H1 (cell line): ENCODE data around the gene ZNF674. TPM values are rescaled to one million over a fixed set of nuclear protein-coding genes. Genes with fewer than 3 reads are reported as not detected.
A peak's percentile ranks its signal among the peaks of the same experiment; 100 is the strongest.

Experiments used
- CTCF ChIA-PET: fragments of 300-600 bp; sonication (Branson Sonifier 250); formaldehyde crosslinking; loops from one replicate; lab custom pipeline; 2021; ENCODE audit not compliant: partially characterized antibody; lab: Charles Lee
- POLR2A ChIA-PET: fragments of 300-600 bp; sonication (Branson Sonifier 250); formaldehyde crosslinking; loops from one replicate; lab custom pipeline; 2021; ENCODE audit warnings: inconsistent platforms; ENCODE audit not compliant: partially characterized antibody; lab: Charles Lee
- DNase-seq, 2 experiments: peaks; one replicate each; pipeline versions ENCODE4 v3.0.0 to v3.0.0-alpha.2; 2010 to 2022; ENCODE audit warnings: low spot score in 2 of 2, low read depth in 1 of 2, mixed read lengths in 1 of 2
- FAIRE-seq: peaks from 2 replicates; lab custom pipeline; 2011; peaks lifted over from hg19 to GRCh38; lab: Jason Lieb, UNC
- H2AFZ ChIP-seq: 2 replicates; pipeline ENCODE4 v1.8.1; 2012; ENCODE audit warnings: low read length, inconsistent platforms
- H2AK5ac ChIP-seq: 2 replicates; pipeline ENCODE4 v1.6.1; 2013; ENCODE audit warnings: low read depth, low read length
- H2BK120ac ChIP-seq: replicated peaks from 2 replicates; pipeline ENCODE3; 2013; ENCODE audit warnings: low read depth, low read length, inconsistent platforms
- H2BK12ac ChIP-seq: 2 replicates; pipeline ENCODE4 v1.6.1; 2013; ENCODE audit warnings: low read depth, low read length
- H2BK15ac ChIP-seq: 2 replicates; pipeline ENCODE4 v1.6.1; 2013; ENCODE audit warnings: low read length
- H2BK20ac ChIP-seq: 2 replicates; pipeline ENCODE4 v1.6.1; 2013; ENCODE audit warnings: low read length
- H2BK5ac ChIP-seq: 2 replicates; pipeline ENCODE4 v1.6.1; 2013; ENCODE audit warnings: low read depth, low read length
- H3K14ac ChIP-seq: 2 replicates; pipeline ENCODE4 v1.6.1; 2013; ENCODE audit warnings: inconsistent platforms; ENCODE audit not compliant: insufficient read length
- H3K18ac ChIP-seq: 2 replicates; pipeline ENCODE4 v1.6.1; 2013; ENCODE audit warnings: low read length; ENCODE audit errors: extremely low read depth
- H3K23ac ChIP-seq: 2 replicates; pipeline ENCODE4 v1.6.1; 2013; ENCODE audit warnings: inconsistent platforms; ENCODE audit not compliant: insufficient read length
- H3K23me2 ChIP-seq: 2 replicates; pipeline ENCODE4 v1.6.1; 2013; ENCODE audit warnings: low read depth, low read length
- H3K27ac ChIP-seq: 2 replicates; pipeline ENCODE4 v1.6.1; 2011; ENCODE audit warnings: low read depth, low read length, inconsistent platforms
- H3K27me3 ChIP-seq, 4 experiments: replicated peaks in 1 of 4; 1 replicate in 1 of 4; 2 replicates in 3 of 4; pipeline versions ENCODE4 v1.6.1 to v1.8.1; 2011 to 2013; ENCODE audit warnings: low read length in 3 of 4, mild to moderate bottlenecking in 3 of 4, inconsistent platforms in 2 of 4, mixed read lengths in 2 of 4, moderate library complexity in 1 of 4; ENCODE audit not compliant: control insufficient read depth in 3 of 4, insufficient read depth in 3 of 4; ENCODE audit errors: extremely low read depth in 1 of 4
- H3K36me3 ChIP-seq, 4 experiments: 2 replicates each; pipeline versions ENCODE4 v1.6.1 to v1.8.1; 2011 to 2013; ENCODE audit warnings: mild to moderate bottlenecking in 4 of 4, low read length in 3 of 4, moderate library complexity in 2 of 4, control low read depth in 1 of 4, inconsistent platforms in 1 of 4; ENCODE audit not compliant: insufficient read depth in 4 of 4, control insufficient read depth in 2 of 4
- H3K4ac ChIP-seq: replicated peaks from 2 replicates; pipeline ENCODE3; 2013; ENCODE audit warnings: low read length, low read depth, mixed read lengths, inconsistent platforms; ENCODE audit not compliant: insufficient read length
- H3K4me1 ChIP-seq, 4 experiments: replicated peaks in 1 of 4; 1 replicate in 1 of 4; 2 replicates in 3 of 4; pipeline versions ENCODE4 v1.6.1 to v1.8.1; 2011 to 2013; ENCODE audit warnings: low read length in 3 of 4, inconsistent platforms in 2 of 4, mixed read lengths in 1 of 4; ENCODE audit not compliant: insufficient read depth in 4 of 4, control insufficient read depth in 3 of 4
- H3K4me2 ChIP-seq, 2 experiments: 2 replicates each; pipeline versions ENCODE4 v1.6.1 to v1.8.1; 2011 to 2013; ENCODE audit warnings: low read depth in 2 of 2, low read length in 2 of 2, control low read depth in 1 of 2, inconsistent platforms in 1 of 2, mild to moderate bottlenecking in 1 of 2; ENCODE audit not compliant: insufficient read depth in 1 of 2
- H3K4me3 ChIP-seq, 4 experiments: fragments of 200-600, 300-600 bp in 1 of 4; sonication (generic), shearing (Covaris generic), sonication (Bioruptor Twin) in 1 of 4; 2 replicates each; pipeline versions ENCODE4 v1.5.1 to v1.8.1; 2011 to 2016; ENCODE audit warnings: low read length in 4 of 4, low read depth in 3 of 4, control low read depth in 2 of 4, inconsistent platforms in 2 of 4, mild to moderate bottlenecking in 2 of 4, mixed read lengths in 1 of 4, moderate library complexity in 1 of 4; ENCODE audit not compliant: insufficient read depth in 2 of 4; ENCODE audit errors: extremely low read depth in 1 of 4
- H3K56ac ChIP-seq: replicated peaks from 2 replicates; pipeline ENCODE3; 2013; ENCODE audit warnings: low read depth, mild to moderate bottlenecking, mixed read lengths, low read length, inconsistent platforms; ENCODE audit not compliant: insufficient read length
- H3K79me1 ChIP-seq: 2 replicates; pipeline ENCODE4 v1.6.1; 2013; ENCODE audit warnings: low read depth, low read length, control low read depth
- H3K79me2 ChIP-seq, 2 experiments: 2 replicates each; pipeline versions ENCODE4 v1.6.1 to v1.8.1; 2012 to 2013; ENCODE audit warnings: low read length in 2 of 2, mild to moderate bottlenecking in 2 of 2, inconsistent platforms in 1 of 2; ENCODE audit not compliant: insufficient read depth in 2 of 2, control insufficient read depth in 1 of 2
- H3K9ac ChIP-seq, 4 experiments: replicated peaks in 1 of 4; 1 replicate in 1 of 4; 2 replicates in 3 of 4; pipeline versions ENCODE4 v1.6.1 to v1.8.1; 2011 to 2013; ENCODE audit warnings: low read depth in 3 of 4, low read length in 3 of 4, control low read depth in 2 of 4, mild to moderate bottlenecking in 2 of 4, moderate library complexity in 2 of 4, inconsistent platforms in 1 of 4; ENCODE audit errors: extremely low read depth in 1 of 4
- H3K9me3 ChIP-seq, 2 experiments: 2 replicates each; pipeline versions ENCODE4 v1.6.1 to v1.8.1; 2012 to 2013; ENCODE audit warnings: mild to moderate bottlenecking in 2 of 2, moderate library complexity in 2 of 2, control low read depth in 1 of 2, inconsistent platforms in 1 of 2, low read depth in 1 of 2, low read length in 1 of 2, mixed read lengths in 1 of 2; ENCODE audit not compliant: insufficient read depth in 2 of 2
- H4K20me1 ChIP-seq, 2 experiments: replicated peaks in 1 of 2; 2 replicates each; pipeline versions ENCODE3 to v1.8.1; 2011 to 2013; ENCODE audit warnings: inconsistent platforms in 2 of 2, low read length in 2 of 2, mild to moderate bottlenecking in 1 of 2; ENCODE audit not compliant: insufficient read depth in 2 of 2, control insufficient read depth in 1 of 2
- H4K5ac ChIP-seq: 2 replicates; pipeline ENCODE4 v1.6.1; 2013; ENCODE audit warnings: low read length, low read depth, mixed read lengths, inconsistent platforms; ENCODE audit not compliant: insufficient read length
- H4K8ac ChIP-seq: 2 replicates; pipeline ENCODE4 v1.8.0; 2013; ENCODE audit warnings: mild to moderate bottlenecking, moderate library complexity, low read length, inconsistent platforms; ENCODE audit not compliant: insufficient read depth; ENCODE audit errors: extremely low read depth
- H4K91ac ChIP-seq: replicated peaks from 2 replicates; pipeline ENCODE3; 2013; ENCODE audit warnings: low read length, mixed read lengths, inconsistent platforms; ENCODE audit not compliant: insufficient read length
- CBX5 ChIP-seq: fragments of 300-800, 300-1000 bp; sonication (generic); IDR thresholded peaks from 2 replicates; pipeline ENCODE4 v1.7.1; 2016; ENCODE audit warnings: antibody characterized with exemption, low read length, low read depth
- CTBP2 ChIP-seq: IDR thresholded peaks from 2 replicates; pipeline ENCODE4 v1.7.0; 2011; ENCODE audit warnings: borderline replicate concordance, mild to moderate bottlenecking, moderate library complexity, mixed read lengths, low read length; ENCODE audit not compliant: insufficient read depth, insufficient read length
- CTCF ChIP-seq, 3 experiments: IDR thresholded peaks; 1 replicate in 2 of 3; 2 replicates in 1 of 3; pipeline versions ENCODE4 v1.5.1 to v1.6.1; 2011; ENCODE audit warnings: low read length in 3 of 3, mild to moderate bottlenecking in 3 of 3, inconsistent platforms in 2 of 3, low read depth in 1 of 3, moderate library complexity in 1 of 3; ENCODE audit not compliant: insufficient read depth in 1 of 3; ENCODE audit errors: control extremely low read depth in 1 of 3
- HDAC6 ChIP-seq: IDR thresholded peaks from one replicate; pipeline ENCODE4 v1.7.1; 2012; ENCODE audit warnings: low read depth, mild to moderate bottlenecking, inconsistent platforms, low read length, moderate library complexity
- KDM1A ChIP-seq: fragments of 200-600, 300-600 bp; sonication (generic); IDR thresholded peaks from 2 replicates; pipeline ENCODE4 v1.7.1; 2016; ENCODE audit warnings: mild to moderate bottlenecking, low read length, borderline replicate concordance
- RFX5 ChIP-seq: IDR thresholded peaks from 2 replicates; pipeline ENCODE4 v1.6.1; 2011; ENCODE audit warnings: low read depth, low read length, improper control_type of control experiment, borderline replicate concordance
- RXRA ChIP-seq: IDR thresholded peaks from 2 replicates; pipeline ENCODE4 v1.6.1; 2011; ENCODE audit warnings: low read depth, mild to moderate bottlenecking, low read length, moderate library complexity; ENCODE audit not compliant: insufficient read depth
- SIN3A ChIP-seq, 2 experiments: IDR thresholded peaks in 1 of 2; conservative IDR thresholded peaks in 1 of 2; 2 replicates each; pipeline ENCODE4 v1.6.1; 2011 to 2012; ENCODE audit warnings: low read length in 2 of 2, improper control_type of control experiment in 1 of 2, low read depth in 1 of 2, mild to moderate bottlenecking in 1 of 2
- SIRT6 ChIP-seq: IDR thresholded peaks from one replicate; pipeline ENCODE4 v1.7.1; 2012; ENCODE audit warnings: low read length, inconsistent platforms
- YY1 ChIP-seq: IDR thresholded peaks from 2 replicates; pipeline ENCODE4 v1.6.1; 2011; ENCODE audit warnings: low read depth, mild to moderate bottlenecking, low read length
- WGBS, 2 experiments: shearing (Covaris generic) in 1 of 2; methylation state at CpG; one replicate each; pipeline versions ENCODE4 v1.1.6 to v1.1.7; 2013 to 2015; ENCODE audit warnings: low lambda C conversion rate in 2 of 2, mixed read lengths in 2 of 2, inconsistent platforms in 1 of 2, low coverage in 1 of 2, missing lambda C conversion rate in 1 of 2; ENCODE audit not compliant: insufficient replicate concordance in 2 of 2, insufficient coverage in 1 of 2, insufficient read length in 1 of 2; ENCODE audit errors: extremely low coverage in 1 of 2, missing lambda C conversion rate in 1 of 2; 5-methylcytosine and 5-hydroxymethylcytosine counted together
- polyA plus RNA-seq, 7 experiments: library from polyadenylated mRNA; depleted of rRNA in 3 of 7; stranded (reverse) in 5 of 7; unstranded in 2 of 7; fragments of >200 nt in 5 of 7; fragments of 200-250 nt in 2 of 7; gene quantifications; 1 replicate in 5 of 7; 2 replicates in 1 of 7; 4 replicates in 1 of 7; pipeline versions ENCODE4 v1.2.1 to v1.2.3, GENCODE V29; 2011 to 2013; ENCODE audit warnings: missing spikeins in 2 of 7, mixed read lengths in 2 of 7
- total RNA-seq: library from RNA; stranded (reverse); fragmentation: NEBNext Ultra II Directional; extraction: Animal tissue kit (Norgen Biotek cat#: 25700); gene quantifications from 2 replicates; pipeline ENCODE4 v1.2.1, GENCODE V29; 2021

ZNF674 gene
- total and polyA plus RNA-seq, 2 of the 8 experiments (the other 6 are each of a cell fraction or from before 2014, with no cell fraction given) = 2.0 to 7.4 TPM

GRCh38 chrX:46553935-46554334 lies 8.7 kb upstream of the ZNF674 start:
- Histone ChIP-seq H4K5ac (no peak overlapping the region), H2BK15ac (no peak overlapping the region; the same call in 1 of the 2 replicates), H4K91ac (no peak overlapping the region), H2AK5ac (no peak overlapping the region), H2BK5ac (0 out of 2 replicates have a peak overlapping the region, but pooled peaks have one; percentile 9), H4K20me1 (no peaks in the 10 kb centered on the region), H3K14ac (no peak overlapping the region), H3K36me3 (peaks cover 0 to 3% (median 0%) of the 10 kb centered on the region in 4 experiments; a peak in 2 of 8 replicates), H2BK20ac (no peak overlapping the region), H2AFZ (no peak overlapping the region), H3K4me3 (no peak overlapping the region), H3K9me3 (peaks cover 0 to 2% of the 10 kb centered on the region in 2 experiments; a peak in 1 of 4 replicates), H3K4me1 (peaks cover 0 to 3% (median 0%) of the 10 kb centered on the region in 4 experiments; a peak in 1 of 7 replicates), H3K9ac (no peak overlapping the region), H3K4ac (no peak overlapping the region), H3K4me2 (no peak overlapping the region), H3K23ac (no peak overlapping the region), H2BK120ac (no peak overlapping the region), H3K79me1 (no peaks in the 10 kb centered on the region), H4K8ac (no peak overlapping the region), H3K23me2 (no peaks in the 10 kb centered on the region), H3K79me2 (peaks cover 0 to 1% of the 10 kb centered on the region in 2 experiments; a peak in 1 of 4 replicates), H3K27me3 (no peaks in the 10 kb centered on the region), H3K56ac (no peak overlapping the region), H3K27ac (no peak overlapping the region), H2BK12ac (0 out of 2 replicates have a peak overlapping the region, but pooled peaks have one; percentile 68), H3K18ac (peak overlapping the region; percentile 32; the same call in 1 of the 2 replicates)
- 100% methylated on average over 5 of the region's 5 CpGs; no CpG with 5 or more reads in 1 of the 2 experiments for whole genome bisulfite sequencing, 2 experiments
- POLR2A ChIA-PET = no interaction called here
- FAIRE-seq = peak; percentile 50
- no peak for DNase-seq
- CTCF ChIA-PET = interaction anchor here (1.0 kb wide), 1 partner anchor 57 kb away, joined by 3 read pairs; no protein-coding TSS in a partner anchor
- TF ChIP-seq RXRA (no peak), SIN3A (conservative IDR thresholded peaks at IDR 0.05 in 1 of 2, IDR thresholded peaks at IDR 0.05 in 1 of 2; ENCODE audit: low read depth in 1 of 2, low read length in 2 of 2) (no peak), HDAC6 (no peak), SIRT6 (no peak), CTBP2 (no peak), RFX5 (no peak), KDM1A (no peak), YY1 (no peak), CBX5 (no peak), CTCF (IDR thresholded peaks at IDR 0.05; ENCODE audit: control extremely low read depth in 1 of 3, insufficient read depth in 1 of 3, low read depth in 1 of 3, low read length in 3 of 3) (no peak)
